Hepatocyte (in vitro differentiated cells): ENCODE data around the gene DEF6. TPM values are rescaled to one million over a fixed set of nuclear protein-coding genes. Genes with fewer than 3 reads are reported as not detected.

ENCODE experiments used
- DNase-seq: peaks from one replicate; pipeline ENCODE4 v3.0.0-alpha.2; 2016; ENCODE audit warnings: low spot score
- H2AFZ ChIP-seq: fragments of 200-600 bp; sonication (generic); 2 replicates; pipeline ENCODE4 v1.6.0; 2016; ENCODE audit warnings: antibody characterized with exemption, mild to moderate bottlenecking
- H3K27ac ChIP-seq: fragments of 200-600 bp; sonication (generic); 2 replicates; pipeline ENCODE4 v1.5.1; 2016; ENCODE audit warnings: mild to moderate bottlenecking
- H3K27me3 ChIP-seq: fragments of 200-600 bp; sonication (generic); 2 replicates; pipeline ENCODE4 v1.6.1; 2016
- H3K36me3 ChIP-seq: fragments of 200-600 bp; sonication (generic); replicated peaks from 2 replicates; pipeline ENCODE4 v1.5.1; 2016; ENCODE audit warnings: low read depth; ENCODE audit not compliant: insufficient read depth
- H3K4me1 ChIP-seq: fragments of 200-600 bp; sonication (generic); 2 replicates; pipeline ENCODE4 v1.5.1; 2016; ENCODE audit warnings: mild to moderate bottlenecking, moderate library complexity; ENCODE audit not compliant: insufficient read depth
- H3K4me2 ChIP-seq: fragments of 200-600 bp; sonication (generic); 2 replicates; pipeline ENCODE4 v1.6.0; 2016
- H3K4me3 ChIP-seq: fragments of 200-600 bp; sonication (generic); 2 replicates; pipeline ENCODE4 v1.5.1; 2016; ENCODE audit warnings: mild to moderate bottlenecking
- H3K79me2 ChIP-seq: fragments of 200-600 bp; sonication (generic); 2 replicates; pipeline ENCODE4 v1.6.0; 2017; ENCODE audit warnings: mild to moderate bottlenecking
- H3K9me2 ChIP-seq: fragments of 200-600 bp; sonication (generic); replicated peaks from 2 replicates; pipeline ENCODE4 v1.6.0; 2017; ENCODE audit warnings: mild to moderate bottlenecking; ENCODE audit not compliant: insufficient read depth
- H3K9me3 ChIP-seq: fragments of 200-600 bp; sonication (generic); 2 replicates; pipeline ENCODE4 v1.5.1; 2016; ENCODE audit warnings: low read depth, mild to moderate bottlenecking
- H4K20me1 ChIP-seq: fragments of 200-600 bp; sonication (generic); 2 replicates; pipeline ENCODE4 v1.6.0; 2016; ENCODE audit warnings: mild to moderate bottlenecking; ENCODE audit not compliant: insufficient read depth, poor library complexity, severe bottlenecking
- CTCF ChIP-seq: fragments of 200-600 bp; sonication (generic); IDR thresholded peaks from 2 replicates; pipeline ENCODE4 v1.5.1; 2016; ENCODE audit warnings: antibody characterized with exemption, mild to moderate bottlenecking; ENCODE audit not compliant: poor library complexity
- EZH2 ChIP-seq: fragments of 200-600 bp; sonication (generic); IDR thresholded peaks from 2 replicates; pipeline ENCODE4 v1.6.1; 2016; ENCODE audit warnings: antibody characterized with exemption, mild to moderate bottlenecking, borderline replicate concordance
- EZH2phosphoT487 ChIP-seq: fragments of 200-600 bp; sonication (generic); IDR thresholded peaks from one replicate; pipeline ENCODE4 v1.6.1; 2018; ENCODE audit warnings: antibody characterized with exemption, mild to moderate bottlenecking, low read depth, moderate library complexity; ENCODE audit not compliant: unreplicated experiment, severe bottlenecking
- WGBS: methylation state at CpG from one replicate; pipeline ENCODE4 v1.1.6; 2016; ENCODE audit warnings: low lambda C conversion rate; ENCODE audit errors: missing lambda C conversion rate; 5-methylcytosine and 5-hydroxymethylcytosine counted together
- polyA plus RNA-seq: library from polyadenylated mRNA; unstranded; fragments of >200 nt; fragmentation: Nextera tagmentation; extraction: Ambion mirVana; gene quantifications from 2 replicates; pipeline ENCODE4 v1.2.1, GENCODE V29; 2016
- total RNA-seq: library from RNA; depleted of rRNA; stranded (reverse); fragments of >200 nt; gene quantifications from 2 replicates; pipeline ENCODE4 v1.2.3, GENCODE V29; 2014

DEF6 gene
- total and polyA plus RNA-seq, 2 experiments from 2014 or later: 3.7 to 3.8 TPM

GRCh38 chr6:35357677-35358076 is 60.1 kb downstream of the DEF6 start:
- DNase-seq: no peak
- WGBS: 84% methylated on average over 4 of the region's 4 CpGs
- Histone ChIP-seq H3K4me2 (no peak overlapping the region), H3K9me2 (no peaks in the 10 kb centered on the region), H3K4me1 (peaks cover 10% of the 10 kb centered on the region), H3K27ac (peak overlapping the region; percentile 59), H3K27me3 (no peaks in the 10 kb centered on the region), H3K36me3 (no peaks in the 10 kb centered on the region), H3K4me3 (no peak overlapping the region), H3K79me2 (peaks cover 18% of the 10 kb centered on the region), H2AFZ (no peak overlapping the region), H4K20me1 (no peaks in the 10 kb centered on the region), H3K9me3 (no peaks in the 10 kb centered on the region)
- TF ChIP-seq EZH2 (no peak), EZH2phosphoT487 (no peak), CTCF (no peak)

GRCh38 chr6:35358086-35358485 is 60.5 kb downstream of the DEF6 start:
- no peak for DNase-seq
- Histone ChIP-seq H2AFZ (no peak overlapping the region), H3K4me3 (no peak overlapping the region), H3K9me3 (no peaks in the 10 kb centered on the region), H3K4me2 (no peak overlapping the region), H3K27ac (peak overlapping the region; percentile 59), H3K36me3 (no peaks in the 10 kb centered on the region), H3K79me2 (peaks cover 22% of the 10 kb centered on the region), H4K20me1 (no peaks in the 10 kb centered on the region), H3K9me2 (no peaks in the 10 kb centered on the region), H3K27me3 (no peaks in the 10 kb centered on the region), H3K4me1 (peaks cover 14% of the 10 kb centered on the region)
- no peak for TF ChIP-seq EZH2
- 78% methylated on average over 3 of the region's 3 CpGs for WGBS

- peaks cover 19% of the 10 kb centered on the region for H3K4me1 ChIP-seq
- H3K27me3 ChIP-seq: no peaks in the 10 kb centered on the region
- no peaks in the 10 kb centered on the region for H4K20me1 ChIP-seq
- H3K27ac ChIP-seq: peak overlapping the region; percentile 59
- no peaks in the 10 kb centered on the region for H3K9me3 ChIP-seq
- TF ChIP-seq EZH2: no peak
- no peak for TF ChIP-seq EZH2phosphoT487
- TF ChIP-seq CTCF: no peak
- no peak for DNase-seq
- H3K4me2 ChIP-seq: no peak overlapping the region
- H3K79me2 ChIP-seq: peaks cover 25% of the 10 kb centered on the region
- 98% methylated on average over 5 of the region's 5 CpGs for WGBS
- no peak overlapping the region for H2AFZ ChIP-seq
- H3K4me3 ChIP-seq: no peak overlapping the region
- no peaks in the 10 kb centered on the region for H3K36me3 ChIP-seq
- H3K9me2 ChIP-seq: no peaks in the 10 kb centered on the region
Measured at GRCh38 chr6:35359346-35359743, 61.7 kb downstream of the DEF6 start.

- no peak for DNase-seq
- peaks cover 27% of the 10 kb centered on the region for H3K79me2 ChIP-seq
Measured at GRCh38 chr6:35359744-35360348, 62.2 kb downstream of the DEF6 start.

More at GRCh38 chr6:35359744-35360348, 62.2 kb downstream of the DEF6 start:
- H3K27me3 ChIP-seq: no peaks in the 10 kb centered on the region
- peak overlapping the region; percentile 59 for H3K27ac ChIP-seq
- H3K4me2 ChIP-seq: no peak overlapping the region
- H2AFZ ChIP-seq: no peak overlapping the region
- no peak overlapping the region for H3K4me3 ChIP-seq
- TF ChIP-seq EZH2 (no peak), EZH2phosphoT487 (no peak), CTCF (no peak)
- 49% methylated on average over 2 of the region's 2 CpGs for whole genome bisulfite sequencing
- H3K9me3 ChIP-seq: no peaks in the 10 kb centered on the region
- H3K4me1 ChIP-seq: peaks cover 19% of the 10 kb centered on the region
- H3K9me2 ChIP-seq: no peaks in the 10 kb centered on the region
- H4K20me1 ChIP-seq: no peaks in the 10 kb centered on the region
- no peaks in the 10 kb centered on the region for H3K36me3 ChIP-seq
